ENCODE results near the gene PRR14.

Gene PRR14

DNA sequence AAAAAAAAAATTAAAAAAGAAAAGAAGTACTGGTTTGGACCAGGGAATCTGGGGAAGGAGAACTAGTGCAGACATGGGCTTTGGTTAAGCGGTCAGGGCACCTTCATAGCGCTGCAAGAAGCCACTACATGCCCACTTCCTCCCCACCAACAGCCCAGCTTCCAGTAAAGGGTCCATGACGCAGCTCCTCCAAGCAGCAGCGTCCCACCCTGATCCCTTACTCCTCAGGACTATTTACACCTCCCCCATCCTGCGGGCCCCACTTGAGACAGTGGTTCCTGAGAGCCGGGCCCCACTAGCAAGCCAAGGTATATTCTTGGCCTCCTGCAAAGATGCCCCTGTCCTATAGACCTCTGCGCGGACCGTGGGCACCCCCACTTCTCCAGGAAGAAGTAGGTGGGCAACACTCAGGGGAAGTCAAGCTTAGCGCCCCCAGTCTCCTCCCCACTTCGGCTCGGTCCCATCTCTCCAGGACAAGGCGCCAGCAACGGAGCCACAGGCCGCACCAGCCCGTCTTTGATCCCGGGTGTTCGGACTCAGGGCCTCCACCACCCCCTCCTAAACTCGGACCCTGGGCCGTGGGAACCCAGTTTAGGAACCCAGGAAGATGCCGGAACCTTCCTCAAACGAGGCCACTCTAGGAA, 913 bp upstream of the PRR14 start:
- TF ChIP-seq, protein P1, sequence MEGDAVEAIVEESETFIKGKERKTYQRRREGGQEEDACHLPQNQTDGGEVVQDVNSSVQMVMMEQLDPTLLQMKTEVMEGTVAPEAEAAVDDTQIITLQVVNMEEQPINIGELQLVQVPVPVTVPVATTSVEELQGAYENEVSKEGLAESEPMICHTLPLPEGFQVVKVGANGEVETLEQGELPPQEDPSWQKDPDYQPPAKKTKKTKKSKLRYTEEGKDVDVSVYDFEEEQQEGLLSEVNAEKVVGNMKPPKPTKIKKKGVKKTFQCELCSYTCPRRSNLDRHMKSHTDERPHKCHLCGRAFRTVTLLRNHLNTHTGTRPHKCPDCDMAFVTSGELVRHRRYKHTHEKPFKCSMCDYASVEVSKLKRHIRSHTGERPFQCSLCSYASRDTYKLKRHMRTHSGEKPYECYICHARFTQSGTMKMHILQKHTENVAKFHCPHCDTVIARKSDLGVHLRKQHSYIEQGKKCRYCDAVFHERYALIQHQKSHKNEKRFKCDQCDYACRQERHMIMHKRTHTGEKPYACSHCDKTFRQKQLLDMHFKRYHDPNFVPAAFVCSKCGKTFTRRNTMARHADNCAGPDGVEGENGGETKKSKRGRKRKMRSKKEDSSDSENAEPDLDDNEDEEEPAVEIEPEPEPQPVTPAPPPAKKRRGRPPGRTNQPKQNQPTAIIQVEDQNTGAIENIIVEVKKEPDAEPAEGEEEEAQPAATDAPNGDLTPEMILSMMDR (IDR thresholded peaks at IDR 0.05; ENCODE audit: borderline replicate concordance, insufficient read depth, low read depth, low read length), result no peak
- H3K4me3 ChIP-seq (ENCODE audit: low read depth, low read length), result peak overlapping the region; percentile 40

GRCh38 chr16:30651124-30652004, 604 bp downstream of the PRR14 start:
- TF ChIP-seq, protein P1 (IDR thresholded peaks at IDR 0.05; ENCODE audit: borderline replicate concordance, insufficient read depth, low read depth, low read length), result peak; percentile 86
- peak overlapping the region; percentile 95 for H3K4me3 ChIP-seq (ENCODE audit: low read depth, low read length)

DNA sequence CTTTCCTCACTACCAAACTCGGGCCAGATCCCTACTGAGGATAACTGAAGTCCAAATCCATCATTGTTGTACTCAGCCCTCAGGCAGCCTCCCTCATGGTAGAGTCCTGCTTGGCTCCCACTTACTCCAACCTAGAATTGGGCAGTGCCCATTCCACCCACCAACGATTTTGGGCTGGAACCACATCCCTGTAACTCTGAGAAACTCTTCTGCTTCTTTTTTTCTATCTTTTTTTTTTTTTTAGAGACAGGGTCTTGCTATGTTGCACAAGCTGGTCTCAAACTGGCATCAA, 1.2 kb downstream of the PRR14 start:
- H3K4me3 ChIP-seq (ENCODE audit: low read depth, low read length), result peak overlapping the region; percentile 95
- TF ChIP-seq, protein P1 (IDR thresholded peaks at IDR 0.05; ENCODE audit: borderline replicate concordance, insufficient read depth, low read depth, low read length), result no peak

- TF ChIP-seq, protein P1 (IDR thresholded peaks at IDR 0.05; ENCODE audit: borderline replicate concordance, insufficient read depth, low read depth, low read length), result no peak
- no peak overlapping the region for H3K4me3 ChIP-seq (ENCODE audit: low read depth, low read length)
Observed at GRCh38 chr16:30652718-30653117, 2.0 kb downstream of the PRR14 start.

DNA sequence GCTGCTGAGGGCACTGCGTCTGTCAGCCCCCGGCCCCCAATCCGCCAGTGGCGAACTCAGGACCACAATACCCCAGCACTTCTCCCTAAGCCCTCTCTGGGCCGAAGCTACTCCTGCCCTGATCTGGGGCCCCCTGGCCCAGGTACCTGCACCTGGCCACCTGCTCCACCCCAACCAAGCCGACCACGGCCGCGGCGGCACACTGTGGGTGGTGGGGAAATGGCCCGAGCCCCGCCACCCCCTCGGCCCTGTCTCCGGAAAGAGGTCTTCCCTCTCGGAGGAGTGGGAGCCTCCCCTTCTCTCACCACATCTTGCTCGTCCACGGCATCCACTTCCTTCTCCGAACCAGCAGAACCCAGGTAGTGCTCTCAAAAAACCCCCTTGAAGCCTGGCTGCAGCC, 4.1 kb downstream of the PRR14 start:
- H3K4me3 ChIP-seq (ENCODE audit: low read depth, low read length), result no peak overlapping the region
- TF ChIP-seq, protein P1 (IDR thresholded peaks at IDR 0.05; ENCODE audit: borderline replicate concordance, insufficient read depth, low read depth, low read length), result no peak

- no peak overlapping the region for H3K4me3 ChIP-seq (ENCODE audit: low read depth, low read length)
- TF ChIP-seq, protein P1 (IDR thresholded peaks at IDR 0.05; ENCODE audit: borderline replicate concordance, insufficient read depth, low read depth, low read length), result no peak
Observed at GRCh38 chr16:30655815-30656347, 5.1 kb downstream of the PRR14 start.
